ENCODE data around the gene SAA4. TPM values are rescaled to one million over a fixed set of nuclear protein-coding genes. Genes with fewer than 3 reads are reported as not detected.

The SAA4 gene, protein sequence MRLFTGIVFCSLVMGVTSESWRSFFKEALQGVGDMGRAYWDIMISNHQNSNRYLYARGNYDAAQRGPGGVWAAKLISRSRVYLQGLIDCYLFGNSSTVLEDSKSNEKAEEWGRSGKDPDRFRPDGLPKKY
- total RNA-seq: not detected in 2 replicates

GRCh38 chr11:18236664-18237356, at the start of gene SAA4:
SAA4 (minus strand) TSS chr11:18236802; CDS start chr11:18235926, 876 bp downstream.

DNA sequence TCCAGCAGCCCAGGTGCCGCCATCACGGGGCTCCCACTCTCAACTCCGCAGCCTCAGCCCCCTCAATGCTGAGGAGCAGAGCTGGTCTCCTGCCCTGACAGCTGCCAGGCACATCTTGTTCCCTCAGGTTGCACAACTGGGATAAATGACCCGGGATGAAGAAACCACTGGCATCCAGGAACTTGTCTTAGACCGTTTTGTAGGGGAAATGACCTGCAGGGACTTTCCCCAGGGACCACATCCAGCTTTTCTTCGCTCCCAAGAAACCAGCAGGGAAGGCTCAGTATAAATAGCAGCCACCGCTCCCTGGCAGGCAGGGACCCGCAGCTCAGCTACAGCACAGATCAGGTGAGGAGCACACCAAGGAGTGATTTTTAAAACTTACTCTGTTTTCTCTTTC, 29.3 kb upstream of the SAA4 start, which contains the start of gene SAA1:
SAA1 (plus strand) TSS at position 316 of the 400 bp plus-strand sequence. CDS start 624 bp downstream, outside the sequence.

DNA sequence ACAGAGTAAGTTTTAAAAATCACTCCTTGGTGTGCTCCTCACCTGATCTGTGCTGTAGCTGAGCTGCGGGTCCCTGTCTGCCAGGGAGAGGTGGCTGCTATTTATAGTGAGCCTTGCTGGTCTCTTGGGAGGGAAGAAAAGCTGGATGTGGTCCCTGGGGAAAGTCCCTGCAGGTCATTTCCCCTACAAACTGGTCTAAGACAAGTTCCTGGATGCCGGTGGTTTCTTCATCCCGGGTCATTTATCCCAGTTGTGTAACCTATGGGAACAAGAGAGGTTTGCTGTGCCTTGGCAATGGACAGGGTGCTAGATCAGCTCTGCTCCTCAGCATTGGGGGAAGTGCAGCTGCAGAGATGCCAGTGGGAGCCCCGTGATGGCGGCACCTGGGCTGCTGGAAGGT, 12.0 kb upstream of the SAA4 start, which contains the start of gene SAA2:
SAA2 (minus strand) TSS at position 108 of the 400 bp plus-strand sequence. CDS start 657 bp downstream, outside the sequence.

Small RNAs within 50 kb of the gene (small RNA-seq; reads per million reads assigned to genes)
- gene RNA5SP333 (not detected), gene RNA5SP334 (not detected)

Other genes with a start within 250 kb of the SAA4 start
- gene SERGEF, start 223.8 kb downstream of the SAA4 start, total RNA-seq: 15.2 and 17.2 TPM in 2 replicates
- 0.13 and 0.29 TPM in 2 replicates for gene TPH1, start 190.5 kb downstream of the SAA4 start, total RNA-seq
- 31.8 and 34.1 TPM in 2 replicates for gene SAAL1, start 130.7 kb downstream of the SAA4 start, total RNA-seq
- gene MRGPRX3, start 104.2 kb downstream of the SAA4 start, total RNA-seq: not detected in 2 replicates
- not detected in 2 replicates for gene MRGPRX4, start 64.0 kb downstream of the SAA4 start, total RNA-seq
- gene SAA2, start 11.9 kb upstream of the SAA4 start, total RNA-seq: not detected in 2 replicates
- gene SAA1, start 29.5 kb upstream of the SAA4 start, total RNA-seq: not detected in 2 replicates
- gene HPS5, start 85.3 kb upstream of the SAA4 start, total RNA-seq: 28.9 and 37.4 TPM in 2 replicates
- gene GTF2H1, start 85.8 kb upstream of the SAA4 start, total RNA-seq: 84.8 and 90.4 TPM in 2 replicates
- 1,360 and 1,436 TPM in 2 replicates for gene LDHA, start 157.8 kb upstream of the SAA4 start, total RNA-seq
- 0.27 TPM in 1 of 2 replicates, not detected in the other for gene LDHC, start 175.5 kb upstream of the SAA4 start, total RNA-seq
- gene LDHAL6A, start 219.1 kb upstream of the SAA4 start, total RNA-seq: not detected in 2 replicates